ENCODE data around the gene LINGO3. TPM values are rescaled to one million over a fixed set of nuclear protein-coding genes. Genes with fewer than 3 reads are reported as not detected.

The LINGO3 gene
- total and polyA plus RNA-seq, 10 of the 15 experiments (the other 5 are each of a cell fraction or from before 2014, with no cell fraction given), result 0.09 to 2.0 (median 0.40) TPM; not detected in 5

GRCh38 chr19:2326699-2327360 is 18.9 kb upstream of the LINGO3 start:
- WGBS (ENCODE audit: insufficient coverage, insufficient replicate concordance, low lambda C conversion rate, missing lambda C conversion rate), result 91% methylated on average over 16 of the region's 16 CpGs
- ChIA-PET SMC1A (ENCODE audit: uncharacterized antibody, unreplicated experiment) (interaction anchor here (1.0 to 1.7 kb wide), 4 partner anchors 8 to 88 kb away, joined by 4 to 8 read pairs (median 6); no protein-coding TSS in a partner anchor), RAD21 (ENCODE audit: unreplicated experiment) (interaction anchor here (0.6 to 1.7 kb wide), 8 partner anchors 22 to 310 kb away, joined by 3 to 10 read pairs (median 4); partner anchors contain the start of gene PLEKHJ1), POLR2A (interaction anchor here (0.5 to 1.9 kb wide), 7 partner anchors 10 to 158 kb away, joined by 3 to 7 read pairs (median 4); no protein-coding TSS in a partner anchor), CTCF (interaction anchor here (1.1 to 2.1 kb wide), 4 partner anchors 54 to 284 kb away, joined by 3 to 5 read pairs (median 4); no protein-coding TSS in a partner anchor)
- ATAC-seq (no peak), DNase-seq (ENCODE audit: low read depth, low spot score) (no peak), FAIRE-seq (no peak)
- intact Hi-C loops (cut with micrococcal nuclease; ENCODE audit: unreplicated experiment), result loop anchor here (5.0 kb wide), 3 partner anchors 65 to 295 kb away; partner anchors contain the start of genes PLEKHJ1 and SF3A2
- in situ Hi-C loops (cut with MboI), result no loop called here
- Histone ChIP-seq H3K79me2 (ENCODE audit: control insufficient read depth, insufficient read depth, low read length) (peaks cover 53% of the 10 kb centered on the region), H3K36me3 (ENCODE audit: control insufficient read depth in 2 of 2, insufficient read depth in 2 of 2, low read length in 1 of 2) (peaks cover 0 to 2% of the 10 kb centered on the region in 2 experiments; a peak in 2 of 4 replicates), H3K9ac (ENCODE audit: control insufficient read depth, insufficient read depth, low read length) (peak overlapping the region; percentile 72; the same call in 1 of the 2 replicates), H3K27me3 (replicated peaks in 1 of 2; ENCODE audit: control insufficient read depth in 2 of 2, insufficient read depth in 2 of 2, low read length in 1 of 2) (no peaks in the 10 kb centered on the region), H3K27ac (ENCODE audit: control insufficient read depth, insufficient read depth) (peak overlapping the region; percentile 76; the same call in 1 of the 2 replicates), H3K4me3 (peak overlapping the region; percentile 90), H4K20me1 (ENCODE audit: control insufficient read depth, insufficient read depth) (0 out of 2 replicates have a peak, but pooled peaks cover 3% of the 10 kb centered on the region), H3K9me3 (replicated peaks; ENCODE audit: control insufficient read depth, insufficient read depth, low read length) (no peaks in the 10 kb centered on the region), H2AFZ (ENCODE audit: control insufficient read depth, low read depth, low read length) (no peak overlapping the region), H3K4me1 (ENCODE audit: control insufficient read depth, insufficient read depth, low read length) (peaks cover 26% of the 10 kb centered on the region), H3K4me2 (ENCODE audit: control insufficient read depth, insufficient read depth) (peak overlapping the region; percentile 36)
- no TSS peak for BruUV-seq (replicated peaks)
- TF ChIP-seq RUNX3 (IDR thresholded peaks at IDR 0.05; ENCODE audit: low read length) (no peak), IKZF2 (IDR thresholded peaks at IDR 0.05) (no peak), SMAD5 (IDR thresholded peaks at IDR 0.05; ENCODE audit: low read depth) (0 out of 2 replicates have a peak, but pooled peaks have one; percentile 3), MLLT1 (IDR thresholded peaks at IDR 0.05) (0 out of 2 replicates have a peak, but pooled peaks have one; percentile 13), TAF1 (IDR thresholded peaks at IDR 0.05; ENCODE audit: borderline replicate concordance, low read depth, low read length) (no peak), ZNF24 (IDR thresholded peaks at IDR 0.05) (no peak), YBX1 (IDR thresholded peaks at IDR 0.05) (no peak), NFIC (IDR thresholded peaks at IDR 0.05; ENCODE audit: low read depth, low read length) (no peak)

All from GM12878 (cell line).